BLaER1 treated with 17β-estradiol and CSF1 and Interleukin-3, amounts not matched to agents 10 nM and 100 nM (cell line): ENCODE measurements around the gene RAPGEF6.
A peak's percentile ranks its signal among the peaks of the same experiment; 100 is the strongest.

ENCODE experiments used
- H3K27ac ChIP-seq, 11 experiments: shearing (Covaris generic); formaldehyde crosslinking; 2 replicates each; pipeline ENCODE4 v1.8.1; 2022
- H3K27me3 ChIP-seq, 11 experiments: shearing (Covaris generic); formaldehyde crosslinking; 2 replicates each; pipeline ENCODE4 v1.8.1; 2022
- H3K36me3 ChIP-seq, 11 experiments: shearing (Covaris generic); formaldehyde crosslinking; 2 replicates each; pipeline ENCODE4 v1.8.1; 2022
- H3K4me1 ChIP-seq, 10 experiments: shearing (Covaris generic); formaldehyde crosslinking; 2 replicates each; pipeline ENCODE4 v1.8.1; 2022
- H3K4me2 ChIP-seq, 11 experiments: shearing (Covaris generic); formaldehyde crosslinking; 2 replicates each; pipeline ENCODE4 v1.8.1; 2022
- H3K4me3 ChIP-seq, 10 experiments: shearing (Covaris generic); formaldehyde crosslinking; 2 replicates each; pipeline ENCODE4 v1.8.1; 2022
- H3K9ac ChIP-seq, 11 experiments: shearing (Covaris generic); formaldehyde crosslinking; 2 replicates each; pipeline ENCODE4 v1.8.1; 2022
- H3K9me3 ChIP-seq, 11 experiments: shearing (Covaris generic); formaldehyde crosslinking; replicated peaks in 1 of 11; 2 replicates each; pipeline ENCODE4 v1.8.1; 2022
- H4K20me1 ChIP-seq, 11 experiments: shearing (Covaris generic); formaldehyde crosslinking; 2 replicates each; pipeline ENCODE4 v1.8.1; 2022
- Cebpa-rat ChIP-seq, 11 experiments: shearing (Covaris generic); IDR thresholded peaks; 2 replicates each; pipeline ENCODE4 v1.8.1; 2022

RAPGEF6 gene

GRCh38 chr5:131637694-131638093 is 2.7 kb upstream of the RAPGEF6 start:
- no peak overlapping the region for H3K9ac ChIP-seq
- no peak for TF ChIP-seq Cebpa-rat (IDR thresholded peaks at IDR 0.05)

GRCh38 chr5:131635684-131636572 is 899 bp upstream of the RAPGEF6 start:
- H3K4me3 ChIP-seq, result peak overlapping the region; percentile 58 to 85 (median 78)
- no peaks in the 10 kb centered on the region for H3K9me3 ChIP-seq
- H4K20me1 ChIP-seq, result peaks cover 6 to 34% (median 26%) of the 10 kb centered on the region in 11 experiments; a peak in 17 of 22 replicates
- H3K27me3 ChIP-seq, result no peaks in the 10 kb centered on the region
- TF ChIP-seq Cebpa-rat (IDR thresholded peaks at IDR 0.05), result 0 out of 22 replicates have a peak, but pooled peaks of 1 of the 11 experiments have one; percentile 6
- H3K36me3 ChIP-seq, result peaks cover 0 to 25% (median 6%) of the 10 kb centered on the region in 11 experiments; a peak in 7 of 22 replicates
- H3K4me1 ChIP-seq, result peaks cover 53 to 72% (median 65%) of the 10 kb centered on the region in 10 experiments
- peak overlapping the region; percentile 88 to 99 (median 96) for H3K9ac ChIP-seq
- peak overlapping the region; percentile 76 to 94 (median 88) for H3K4me2 ChIP-seq
- H3K27ac ChIP-seq, result peak overlapping the region; percentile 94 to 100 (median 99)

More at GRCh38 chr5:131637694-131638093, 2.7 kb upstream of the RAPGEF6 start:
- Histone ChIP-seq H3K27me3 (no peaks in the 10 kb centered on the region), H3K4me3 (no peak overlapping the region), H3K4me2 (peak overlapping the region in 10 of 11 experiments; percentile 28 to 94 (median 89); a peak in 16 of 22 replicates), H3K36me3 (peaks cover 4 to 23% (median 7%) of the 10 kb centered on the region in 11 experiments; a peak in 12 of 22 replicates), H3K9me3 (no peaks in the 10 kb centered on the region), H3K27ac (peak overlapping the region in 10 of 11 experiments; percentile 94 to 100 (median 98); a peak in 18 of 22 replicates), H4K20me1 (peaks cover 0 to 17% (median 10%) of the 10 kb centered on the region in 11 experiments; a peak in 13 of 22 replicates), H3K4me1 (peaks cover 37 to 57% (median 50%) of the 10 kb centered on the region in 10 experiments)

GRCh38 chr5:131634666-131634995 is 398 bp downstream of the RAPGEF6 start:
- Histone ChIP-seq H3K9ac (peak overlapping the region; percentile 88 to 99 (median 96)), H3K4me1 (peaks cover 47 to 71% (median 67%) of the 10 kb centered on the region in 10 experiments), H3K9me3 (peaks cover 0 to under 1% (median 0%) of the 10 kb centered on the region in 11 experiments; a peak in 5 of 22 replicates), H4K20me1 (peaks cover 10 to 47% (median 35%) of the 10 kb centered on the region in 11 experiments; a peak in 18 of 22 replicates), H3K27ac (peak overlapping the region; percentile 85 to 100 (median 98)), H3K4me2 (peak overlapping the region; percentile 80 to 96 (median 86)), H3K36me3 (peaks cover 0 to 29% (median 7%) of the 10 kb centered on the region in 11 experiments; a peak in 11 of 22 replicates), H3K27me3 (no peaks in the 10 kb centered on the region), H3K4me3 (peak overlapping the region; percentile 68 to 95 (median 81))
- TF ChIP-seq Cebpa-rat (IDR thresholded peaks at IDR 0.05), result no peak

GRCh38 chr5:131634238-131634637 is 791 bp downstream of the RAPGEF6 start:
- no peaks in the 10 kb centered on the region for H3K27me3 ChIP-seq
- H3K4me3 ChIP-seq, result peak overlapping the region; percentile 68 to 95 (median 81)
- peaks cover 46 to 73% (median 68%) of the 10 kb centered on the region in 10 experiments for H3K4me1 ChIP-seq
- TF ChIP-seq Cebpa-rat (IDR thresholded peaks at IDR 0.05), result no peak
- peak overlapping the region; percentile 85 to 100 (median 98) for H3K27ac ChIP-seq
- peak overlapping the region; percentile 80 to 96 (median 86) for H3K4me2 ChIP-seq
- peaks cover 0 to 5% (median 4%) of the 10 kb centered on the region in 11 experiments; a peak in 12 of 22 replicates for H3K9me3 ChIP-seq
- H4K20me1 ChIP-seq, result peaks cover 10 to 51% (median 39%) of the 10 kb centered on the region in 11 experiments; a peak in 18 of 22 replicates
- H3K36me3 ChIP-seq, result peaks cover 0 to 33% (median 11%) of the 10 kb centered on the region in 11 experiments; a peak in 18 of 22 replicates
- peak overlapping the region; percentile 88 to 99 (median 96) for H3K9ac ChIP-seq

GRCh38 chr5:131633830-131634229 is 1.2 kb downstream of the RAPGEF6 start:
- peak overlapping the region; percentile 80 to 96 (median 86) for H3K4me2 ChIP-seq
- H3K4me3 ChIP-seq, result peak overlapping the region; percentile 68 to 95 (median 81)
- TF ChIP-seq Cebpa-rat (IDR thresholded peaks at IDR 0.05), result no peak
- H3K9me3 ChIP-seq, result peaks cover 0 to 9% (median 8%) of the 10 kb centered on the region in 11 experiments; a peak in 12 of 22 replicates
- peaks cover 10 to 55% (median 43%) of the 10 kb centered on the region in 11 experiments; a peak in 18 of 22 replicates for H4K20me1 ChIP-seq
- peaks cover 46 to 75% (median 67%) of the 10 kb centered on the region in 10 experiments for H3K4me1 ChIP-seq
- peak overlapping the region; percentile 88 to 99 (median 96) for H3K9ac ChIP-seq
- H3K27ac ChIP-seq, result peak overlapping the region; percentile 85 to 100 (median 98)
- H3K27me3 ChIP-seq, result no peaks in the 10 kb centered on the region
- H3K36me3 ChIP-seq, result peaks cover 0 to 37% (median 15%) of the 10 kb centered on the region in 11 experiments; a peak in 19 of 22 replicates

- peak overlapping the region; percentile 80 to 96 (median 86); a peak in 18 of 22 replicates for H3K4me2 ChIP-seq
- peaks cover 10 to 81% (median 49%) of the 10 kb centered on the region in 11 experiments; a peak in 19 of 22 replicates for H4K20me1 ChIP-seq
- no peak for TF ChIP-seq Cebpa-rat (IDR thresholded peaks at IDR 0.05)
- H3K9me3 ChIP-seq, result peaks cover 0 to 37% (median 26%) of the 10 kb centered on the region in 11 experiments; a peak in 17 of 22 replicates
- peaks cover 2 to 63% (median 37%) of the 10 kb centered on the region in 11 experiments; a peak in 19 of 22 replicates for H3K36me3 ChIP-seq
- no peak overlapping the region for H3K4me3 ChIP-seq
- peaks cover 27 to 52% (median 43%) of the 10 kb centered on the region in 10 experiments for H3K4me1 ChIP-seq
- 0 out of 22 replicates have a peak overlapping the region, but pooled peaks of 1 of the 11 experiments have one; percentile 5 for H3K9ac ChIP-seq
- no peak overlapping the region for H3K27ac ChIP-seq
- no peaks in the 10 kb centered on the region for H3K27me3 ChIP-seq
These were observed 4.1 kb downstream of the RAPGEF6 start for GRCh38 chr5:131630963-131631350.

- peaks cover 0 to 43% (median 32%) of the 10 kb centered on the region in 11 experiments; a peak in 17 of 22 replicates for H3K9me3 ChIP-seq
- 0 out of 22 replicates have a peak overlapping the region, but pooled peaks of 1 of the 11 experiments have one; percentile 5 for H3K9ac ChIP-seq
- peaks cover 10 to 86% (median 49%) of the 10 kb centered on the region in 11 experiments; a peak in 19 of 22 replicates for H4K20me1 ChIP-seq
- no peaks in the 10 kb centered on the region for H3K27me3 ChIP-seq
- no peak overlapping the region for H3K4me3 ChIP-seq
- H3K4me2 ChIP-seq, result peak overlapping the region; percentile 2 to 96 (median 86); a peak in 15 of 22 replicates
- no peak overlapping the region for H3K27ac ChIP-seq
- peaks cover 7 to 69% (median 40%) of the 10 kb centered on the region in 11 experiments; a peak in 20 of 22 replicates for H3K36me3 ChIP-seq
- H3K4me1 ChIP-seq, result peaks cover 27 to 52% (median 42%) of the 10 kb centered on the region in 10 experiments
- no peak for TF ChIP-seq Cebpa-rat (IDR thresholded peaks at IDR 0.05)
These were observed 4.6 kb downstream of the RAPGEF6 start for GRCh38 chr5:131630208-131630962.

- H3K9me3 ChIP-seq, result peaks cover 0 to 57% (median 44%) of the 10 kb centered on the region in 11 experiments; a peak in 17 of 22 replicates
- no peak overlapping the region for H3K9ac ChIP-seq
- no peak overlapping the region for H3K27ac ChIP-seq
- no peaks in the 10 kb centered on the region for H3K27me3 ChIP-seq
- H3K4me1 ChIP-seq, result peaks cover 27 to 52% (median 42%) of the 10 kb centered on the region in 10 experiments
- H3K4me2 ChIP-seq, result peak overlapping the region in 3 of 11 experiments; percentile 9 to 96 (median 20); a peak in 4 of 22 replicates
- H4K20me1 ChIP-seq, result peaks cover 15 to 97% (median 59%) of the 10 kb centered on the region in 11 experiments; a peak in 20 of 22 replicates
- H3K36me3 ChIP-seq, result peaks cover 21 to 83% (median 53%) of the 10 kb centered on the region in 11 experiments
- no peak for TF ChIP-seq Cebpa-rat (IDR thresholded peaks at IDR 0.05)
- H3K4me3 ChIP-seq, result no peak overlapping the region
These were observed 6.0 kb downstream of the RAPGEF6 start for GRCh38 chr5:131628990-131629389.
